NCI-H82 treated with DMSO at 0.1 percent for 48 hours (cell line): Measurements from ENCODE around the gene TTC28.

Experiments used
- DNase-seq: peaks from one replicate; lab custom pipeline; 2025; ENCODE audit not compliant: unreplicated experiment; lab: John Stamatoyannopoulos, UW

TTC28 gene

GRCh38 chr22:28029201-28029948, 650.3 kb downstream of the TTC28 start:
- DNase-seq: no peak

- DNase-seq: no peak
Observed at GRCh38 chr22:28027453-28028448, 651.9 kb downstream of the TTC28 start.

GRCh38 chr22:28025866-28026575, 653.6 kb downstream of the TTC28 start:
- DNase-seq: no peak

GRCh38 chr22:28025333-28025732, 654.3 kb downstream of the TTC28 start:
- DNase-seq: no peak

GRCh38 chr22:28024422-28024888, 655.2 kb downstream of the TTC28 start:
- no peak for DNase-seq

- no peak for DNase-seq
Observed at GRCh38 chr22:28023774-28024173, 655.9 kb downstream of the TTC28 start.

- no peak for DNase-seq
Observed at GRCh38 chr22:28023036-28023435, 656.6 kb downstream of the TTC28 start.

- DNase-seq: no peak
Observed at GRCh38 chr22:28021998-28022660, 657.5 kb downstream of the TTC28 start.

- DNase-seq: peak; percentile 42
Observed at GRCh38 chr22:28021116-28021997, 658.3 kb downstream of the TTC28 start.

GRCh38 chr22:28019881-28020861, 659.5 kb downstream of the TTC28 start:
- peak; percentile 30 for DNase-seq

GRCh38 chr22:28019360-28019759, 660.3 kb downstream of the TTC28 start:
- no peak for DNase-seq

- DNase-seq: no peak
Observed at GRCh38 chr22:28018461-28018927, 661.1 kb downstream of the TTC28 start.

- DNase-seq: no peak
Observed at GRCh38 chr22:28017859-28018258, 661.8 kb downstream of the TTC28 start.

- no peak for DNase-seq
Observed at GRCh38 chr22:28017558-28017820, 662.2 kb downstream of the TTC28 start.

- no peak for DNase-seq
Observed at GRCh38 chr22:28016781-28017557, 662.7 kb downstream of the TTC28 start.

GRCh38 chr22:28015676-28016601, 663.7 kb downstream of the TTC28 start:
- DNase-seq: no peak

GRCh38 chr22:28015046-28015425, 664.6 kb downstream of the TTC28 start:
- no peak for DNase-seq
